ENCODE measurements around the gene RFX8.

DNA sequence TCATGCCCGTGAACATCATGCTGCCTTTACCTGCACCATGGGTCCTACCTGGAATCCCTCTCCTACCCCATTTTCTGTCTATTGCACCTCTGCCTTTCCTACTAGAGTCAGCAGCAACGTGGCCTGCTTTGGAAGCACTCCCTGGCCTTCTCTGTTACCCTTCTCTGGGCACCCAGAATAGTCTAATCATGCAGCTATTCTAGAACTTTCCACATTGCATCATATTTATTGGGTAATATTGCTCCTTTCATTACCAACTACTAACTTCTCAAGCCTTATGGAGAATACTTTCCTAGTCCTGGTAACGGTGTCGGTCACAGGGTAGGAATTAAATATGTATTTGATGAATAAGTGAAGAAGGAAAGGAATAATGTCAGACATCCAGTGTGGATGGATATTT, 54.3 kb downstream of the RFX8 start:
- TF ChIP-seq, protein P1, sequence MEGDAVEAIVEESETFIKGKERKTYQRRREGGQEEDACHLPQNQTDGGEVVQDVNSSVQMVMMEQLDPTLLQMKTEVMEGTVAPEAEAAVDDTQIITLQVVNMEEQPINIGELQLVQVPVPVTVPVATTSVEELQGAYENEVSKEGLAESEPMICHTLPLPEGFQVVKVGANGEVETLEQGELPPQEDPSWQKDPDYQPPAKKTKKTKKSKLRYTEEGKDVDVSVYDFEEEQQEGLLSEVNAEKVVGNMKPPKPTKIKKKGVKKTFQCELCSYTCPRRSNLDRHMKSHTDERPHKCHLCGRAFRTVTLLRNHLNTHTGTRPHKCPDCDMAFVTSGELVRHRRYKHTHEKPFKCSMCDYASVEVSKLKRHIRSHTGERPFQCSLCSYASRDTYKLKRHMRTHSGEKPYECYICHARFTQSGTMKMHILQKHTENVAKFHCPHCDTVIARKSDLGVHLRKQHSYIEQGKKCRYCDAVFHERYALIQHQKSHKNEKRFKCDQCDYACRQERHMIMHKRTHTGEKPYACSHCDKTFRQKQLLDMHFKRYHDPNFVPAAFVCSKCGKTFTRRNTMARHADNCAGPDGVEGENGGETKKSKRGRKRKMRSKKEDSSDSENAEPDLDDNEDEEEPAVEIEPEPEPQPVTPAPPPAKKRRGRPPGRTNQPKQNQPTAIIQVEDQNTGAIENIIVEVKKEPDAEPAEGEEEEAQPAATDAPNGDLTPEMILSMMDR (IDR thresholded peaks at IDR 0.05): no peak
- no peak for TF ChIP-seq POLR2AphosphoS5 (IDR thresholded peaks at IDR 0.05)

All from transverse colon (tissue), 4 donors.